ENCODE results near the gene PIK3CD.

PIK3CD gene

DNA sequence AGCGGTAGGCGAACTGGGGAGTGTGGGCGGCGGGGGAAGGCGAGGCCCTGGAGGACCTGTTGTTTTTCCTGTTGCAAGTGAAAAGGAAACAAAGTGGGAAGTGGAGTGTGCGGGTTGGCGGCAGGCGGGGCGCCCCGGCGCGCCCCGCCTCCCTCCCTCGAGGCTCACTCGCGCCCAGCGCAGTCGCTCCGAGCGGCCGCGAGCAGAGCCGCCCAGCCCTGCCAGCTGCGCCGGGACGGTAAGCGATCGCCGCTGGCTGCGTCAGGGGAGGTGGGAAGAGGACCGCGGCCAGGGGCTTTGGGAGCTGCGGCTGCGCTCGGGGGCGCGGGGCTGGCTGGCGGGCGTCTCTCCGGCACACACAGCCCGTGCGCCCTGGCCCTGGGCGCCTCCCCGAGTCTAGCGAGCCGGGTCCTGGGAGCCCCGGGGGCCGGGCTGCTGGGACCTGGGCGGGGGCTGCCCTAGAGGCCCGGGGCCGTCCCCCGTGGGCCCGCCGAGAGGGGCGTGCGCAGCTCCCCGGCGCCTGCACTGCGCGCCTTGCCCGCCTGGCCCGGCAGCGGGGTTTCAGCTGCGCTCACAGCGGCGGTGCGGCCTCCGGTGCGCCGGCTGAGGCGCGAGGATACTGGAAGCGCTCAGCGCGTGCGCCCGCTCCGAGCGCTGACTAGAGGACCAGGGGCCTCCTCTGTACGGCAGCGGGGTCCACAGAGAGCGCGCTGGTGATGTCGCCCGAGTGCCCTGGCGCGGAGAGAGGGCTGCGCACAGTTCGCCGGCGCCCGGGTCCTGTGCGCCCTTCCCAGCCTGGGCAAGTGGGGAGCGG lies at the start of gene PIK3CD:
Gene PIK3CD, plus strand, starts transcription at position 167 of the 814 bp plus-strand sequence. CDS start 58,725 bp downstream, outside the sequence.
- no peak for DNase-seq

DNA sequence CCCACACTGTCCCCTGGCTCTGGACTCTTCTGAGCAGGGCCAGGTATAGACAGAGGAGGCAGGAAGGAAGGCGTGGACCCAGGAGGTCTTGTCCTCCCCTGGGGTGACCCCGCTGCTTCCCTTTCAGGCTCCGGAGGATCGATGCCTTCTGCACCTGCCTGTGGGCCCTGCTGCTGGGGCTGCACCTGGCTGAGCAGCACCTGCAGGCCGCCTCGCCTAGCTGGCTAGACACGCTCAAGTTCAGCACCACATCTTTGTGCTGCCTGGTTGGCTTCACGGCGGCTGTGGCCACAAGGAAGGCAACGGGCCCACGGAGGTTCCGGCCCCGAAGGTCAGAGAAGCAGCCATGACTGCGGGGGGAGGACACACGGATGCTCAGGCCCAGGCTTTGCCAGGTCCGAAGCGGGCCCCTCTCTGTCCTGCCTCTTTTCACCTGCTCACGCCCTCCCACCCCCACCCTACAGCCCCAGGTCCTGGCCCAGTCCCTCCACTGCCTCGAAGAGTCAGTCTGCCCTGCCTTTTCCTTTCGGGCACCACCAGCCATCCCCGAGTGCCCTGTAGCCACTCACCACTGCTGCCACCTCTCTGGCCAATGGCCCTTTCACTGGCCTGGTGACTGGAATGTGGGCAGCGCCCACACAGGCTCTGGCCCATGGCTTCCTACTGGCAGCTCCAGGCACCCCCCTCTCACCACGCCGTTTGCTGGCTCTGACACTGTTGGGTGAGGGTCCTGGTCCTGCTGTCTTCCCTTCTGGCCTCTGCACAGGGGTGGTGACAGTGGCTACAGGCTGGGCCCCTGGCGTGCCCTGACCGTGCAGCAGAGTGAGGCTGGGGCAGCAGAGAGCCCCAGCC lies 49.4 kb upstream of the PIK3CD start:
- no peak for DNase-seq

DNA sequence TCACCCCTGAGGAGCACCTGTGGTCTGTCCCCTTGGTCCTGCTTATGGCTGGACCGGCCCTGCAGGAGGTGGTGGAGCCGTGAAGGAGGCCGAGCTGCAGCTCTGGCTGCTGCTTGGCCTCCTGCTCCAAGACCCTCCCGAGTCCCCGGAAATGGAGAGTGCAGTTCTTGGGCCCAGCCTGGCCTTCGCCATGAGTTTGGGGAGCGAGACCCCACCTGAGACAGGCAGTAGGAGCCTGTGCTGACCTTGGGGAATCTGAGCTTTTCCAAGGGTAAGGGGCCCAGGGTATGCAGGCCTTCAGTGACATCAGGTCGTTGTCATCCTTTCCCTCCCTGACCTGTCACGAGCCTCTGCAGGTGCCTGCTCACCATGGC lies 48.8 kb upstream of the PIK3CD start:
- no peak for DNase-seq

DNA sequence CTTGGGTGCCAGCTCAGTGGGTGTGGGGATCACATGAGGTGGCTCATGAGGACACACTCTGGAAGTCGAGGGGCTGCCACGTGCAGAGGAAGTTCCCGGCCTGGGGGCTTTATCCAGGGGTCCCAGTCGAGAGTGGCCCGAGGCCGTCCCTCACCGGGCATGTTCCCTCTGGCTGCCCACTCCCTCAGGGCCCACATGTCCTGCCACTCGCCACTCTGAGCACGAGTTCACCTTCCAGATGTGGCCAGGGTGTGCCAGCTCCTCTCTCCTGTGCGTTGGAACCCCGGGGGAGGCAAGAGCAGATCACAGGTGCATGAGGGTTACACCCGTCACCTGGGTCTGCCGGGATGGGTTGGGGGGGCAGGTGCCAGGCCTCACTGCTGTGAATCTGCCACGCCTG lies 48.2 kb upstream of the PIK3CD start:
- DNase-seq, result no peak

DNA sequence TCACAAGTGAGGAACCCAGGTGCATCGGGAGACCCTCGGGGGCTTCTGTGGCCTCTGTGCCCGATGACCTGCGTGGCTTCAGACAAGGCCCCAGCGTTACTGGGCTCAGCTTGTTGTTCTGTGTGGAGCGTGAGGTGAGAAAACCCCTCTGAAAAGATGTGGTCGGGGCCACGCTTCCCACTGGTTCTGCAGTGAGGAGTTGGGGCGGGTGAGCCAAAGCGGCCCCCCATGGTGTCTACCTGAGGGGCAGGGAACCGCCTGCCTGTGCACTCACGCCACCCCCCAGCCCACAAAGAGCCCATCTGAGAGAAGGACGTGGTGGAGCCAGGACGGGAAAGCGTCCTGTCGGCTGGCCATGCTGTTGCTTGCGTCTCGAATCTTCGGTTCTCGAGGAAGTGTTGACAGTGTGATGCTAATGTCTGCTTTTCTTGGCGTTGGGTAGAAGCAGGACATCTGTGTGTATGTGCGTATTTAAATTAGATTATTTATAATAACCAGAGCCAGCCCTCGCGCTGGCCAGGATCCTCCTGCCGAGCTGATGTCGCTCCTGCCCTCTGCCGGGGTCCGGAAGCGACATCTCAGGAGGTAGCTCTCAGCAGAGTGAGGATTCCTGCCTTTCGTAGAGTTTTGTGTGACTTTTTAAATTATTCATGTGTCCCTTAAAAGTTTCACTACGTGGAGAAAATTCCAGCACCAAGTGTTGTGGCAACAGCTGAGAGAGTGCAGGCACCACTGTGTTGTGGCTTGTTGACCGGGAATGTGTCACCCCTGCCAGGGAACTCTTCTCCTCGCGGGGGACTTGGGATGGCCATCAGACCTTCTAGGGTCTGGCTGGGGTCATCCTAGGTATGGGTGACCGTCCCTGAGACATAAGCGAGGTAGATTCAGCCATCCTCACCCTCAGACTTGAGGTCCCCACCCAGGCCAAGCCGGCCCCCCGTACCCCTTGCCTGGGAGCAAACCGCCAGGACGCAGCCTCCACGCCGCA lies 47.5 kb upstream of the PIK3CD start:
- no peak for DNase-seq

DNA sequence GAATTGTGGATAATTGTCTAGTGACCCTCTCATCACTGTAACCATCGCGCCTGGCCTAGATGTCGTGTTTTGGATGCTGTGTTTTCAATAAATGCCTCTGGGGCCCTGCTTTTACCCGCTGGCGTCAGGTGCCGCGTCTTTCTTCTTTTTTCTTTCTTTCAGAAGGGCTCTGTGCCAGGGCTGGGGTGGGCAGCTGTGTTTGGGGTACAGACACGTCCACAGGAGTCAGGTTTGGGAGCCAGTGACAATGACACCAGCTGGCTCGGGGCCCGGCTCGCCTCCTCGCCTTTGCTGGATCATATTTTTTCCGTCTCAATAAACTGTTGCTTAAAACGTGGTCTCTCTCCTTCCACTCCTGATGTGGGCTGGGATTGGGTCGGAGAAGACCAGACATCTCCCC lies 46.7 kb upstream of the PIK3CD start:
- no peak for DNase-seq

DNA sequence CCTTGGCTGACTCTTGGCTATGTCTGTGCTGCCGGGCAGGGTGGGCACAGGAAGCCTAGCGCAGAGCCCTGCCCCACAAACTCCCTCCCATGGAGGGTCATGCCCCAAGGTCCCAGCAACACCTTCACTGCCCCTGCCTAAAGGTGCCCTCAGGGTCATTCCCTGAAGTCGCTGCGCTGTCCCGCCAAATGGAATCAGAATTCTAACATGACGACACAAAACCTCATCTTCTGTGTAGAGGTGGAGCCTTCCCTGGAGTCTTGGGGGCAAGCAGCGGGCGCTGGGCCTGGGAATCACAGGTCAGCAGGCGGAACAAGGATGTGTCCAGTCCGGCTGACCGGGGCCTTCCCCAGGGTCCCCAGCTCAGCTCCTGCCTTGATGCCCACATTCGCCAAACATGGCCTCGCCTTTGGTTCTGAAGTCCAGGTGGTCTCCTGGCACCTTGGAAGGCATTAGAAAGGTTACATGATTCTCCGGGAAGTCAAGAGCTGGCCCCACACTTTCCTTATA lies 45.5 kb upstream of the PIK3CD start:
- no peak for DNase-seq

DNA sequence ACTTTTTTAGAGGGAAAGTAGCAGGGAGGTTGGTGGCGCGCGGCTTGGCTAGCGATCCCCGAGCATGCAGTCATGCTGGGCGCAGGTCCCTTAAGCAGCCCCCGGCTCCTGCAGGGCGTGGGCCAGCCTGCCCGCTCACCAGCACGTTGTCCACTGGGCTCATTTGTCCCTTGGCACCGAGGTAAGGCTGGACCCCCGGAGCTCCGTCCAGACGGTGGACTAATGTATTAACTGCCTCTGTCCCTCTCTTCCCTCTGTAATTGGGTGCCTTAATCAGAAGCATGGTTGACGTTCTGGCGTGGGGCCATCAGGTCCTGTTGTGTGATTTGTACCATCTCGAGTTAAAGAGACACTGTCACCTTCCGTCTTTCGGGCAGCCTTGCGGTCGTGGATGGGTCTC lies 45.1 kb upstream of the PIK3CD start:
- DNase-seq, result no peak

DNA sequence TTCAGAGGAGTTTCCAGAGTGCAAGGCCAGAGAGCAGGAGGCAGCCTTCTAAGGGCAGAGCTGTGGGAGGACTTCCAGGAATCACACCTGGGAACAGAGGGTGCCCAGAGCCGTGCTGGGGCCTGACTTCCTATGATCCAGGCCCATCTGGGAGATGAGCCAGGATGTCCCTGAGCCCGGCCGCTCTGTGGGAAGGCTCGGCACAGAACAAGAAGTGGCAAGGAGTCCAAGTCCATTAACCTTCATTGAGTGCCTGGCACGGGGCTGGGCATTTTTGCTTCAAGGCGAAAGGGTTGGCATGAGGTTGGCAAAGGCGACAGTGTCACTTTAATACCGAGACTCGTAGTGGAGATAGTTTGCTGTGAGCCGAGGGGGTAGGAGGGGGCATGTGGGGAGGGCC lies 44.6 kb upstream of the PIK3CD start:
- DNase-seq, result peak; percentile 24 to 32

DNA sequence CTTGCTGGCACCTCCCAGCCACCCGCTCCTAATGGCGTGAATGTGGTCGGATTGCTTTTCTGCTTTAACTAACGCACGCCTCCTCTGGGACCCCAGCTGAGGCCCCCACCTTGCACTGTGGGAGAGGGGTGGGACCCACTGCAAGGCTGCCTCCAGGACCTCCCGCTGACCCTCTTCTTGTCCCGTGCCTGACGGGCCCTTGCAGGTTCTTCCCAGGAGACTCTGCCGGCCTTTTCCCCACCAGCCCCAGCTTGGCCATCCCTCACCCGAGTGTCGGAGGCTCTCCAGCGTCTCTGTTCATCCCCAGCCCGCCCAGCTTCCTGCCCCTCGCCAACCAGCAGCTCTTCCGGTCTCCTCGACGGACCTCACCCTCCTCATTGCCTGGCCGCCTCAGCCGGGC lies 44.2 kb upstream of the PIK3CD start:
- no peak for DNase-seq

DNA sequence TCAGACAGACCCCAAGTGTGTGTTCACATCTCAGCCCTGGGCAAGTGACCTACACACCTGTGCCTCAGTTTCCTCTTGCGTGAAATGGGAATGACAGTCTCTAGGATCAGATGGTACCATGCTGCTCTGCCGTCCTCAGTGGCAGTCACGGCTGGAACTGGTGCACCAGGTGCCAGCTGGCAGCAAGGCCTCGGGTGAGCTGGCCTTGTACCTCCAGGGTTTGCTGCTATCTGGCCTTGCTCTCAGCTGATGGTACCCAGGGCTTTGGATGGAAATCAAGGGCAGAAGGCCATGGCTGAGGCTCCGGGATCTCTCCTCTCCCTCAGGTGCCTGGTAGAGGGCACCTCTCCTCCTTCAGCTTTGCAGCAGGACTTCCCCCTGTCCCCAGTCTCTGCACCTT lies 41.5 kb upstream of the PIK3CD start:
- no peak for DNase-seq

DNA sequence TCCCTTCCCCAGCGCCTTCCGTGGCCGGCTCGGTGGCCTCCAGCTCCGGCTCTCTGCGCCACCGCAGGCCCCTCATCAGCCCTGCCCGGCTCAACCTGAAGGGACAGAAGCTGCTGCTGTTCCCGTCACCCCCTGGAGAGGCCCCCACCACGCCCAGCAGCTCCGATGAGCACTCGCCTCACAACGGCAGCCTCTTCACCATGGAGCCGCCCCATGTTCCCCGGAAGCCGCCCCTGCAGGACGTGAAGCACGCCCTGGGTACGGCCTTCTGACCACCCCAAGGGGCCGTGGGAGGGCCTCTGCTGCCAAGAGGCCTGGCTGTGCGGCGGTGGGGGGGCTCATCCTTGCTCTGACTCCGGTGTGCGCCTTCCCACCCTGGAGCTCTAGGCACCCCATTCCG lies 41.0 kb upstream of the PIK3CD start:
- no peak for DNase-seq

DNA sequence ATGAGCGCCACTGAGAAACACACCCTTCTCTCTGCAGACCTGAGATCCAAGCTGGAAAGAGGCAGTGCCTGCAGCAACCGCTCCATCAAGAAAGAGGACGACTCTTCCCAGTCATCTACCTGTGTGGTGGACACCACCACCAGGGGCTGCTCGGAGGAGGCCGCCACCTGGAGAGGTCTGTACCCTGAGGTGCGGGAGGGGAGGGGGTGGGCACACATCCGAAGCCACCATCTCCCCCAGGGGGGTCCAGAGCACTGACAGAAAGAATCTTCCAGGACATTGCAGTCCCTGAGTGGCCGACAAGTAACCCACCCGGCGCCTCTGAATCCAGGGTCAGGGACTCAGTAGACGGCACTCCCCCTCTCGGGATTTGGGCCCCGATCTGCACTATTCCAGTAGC lies 39.8 kb upstream of the PIK3CD start:
- DNase-seq, result no peak

DNA sequence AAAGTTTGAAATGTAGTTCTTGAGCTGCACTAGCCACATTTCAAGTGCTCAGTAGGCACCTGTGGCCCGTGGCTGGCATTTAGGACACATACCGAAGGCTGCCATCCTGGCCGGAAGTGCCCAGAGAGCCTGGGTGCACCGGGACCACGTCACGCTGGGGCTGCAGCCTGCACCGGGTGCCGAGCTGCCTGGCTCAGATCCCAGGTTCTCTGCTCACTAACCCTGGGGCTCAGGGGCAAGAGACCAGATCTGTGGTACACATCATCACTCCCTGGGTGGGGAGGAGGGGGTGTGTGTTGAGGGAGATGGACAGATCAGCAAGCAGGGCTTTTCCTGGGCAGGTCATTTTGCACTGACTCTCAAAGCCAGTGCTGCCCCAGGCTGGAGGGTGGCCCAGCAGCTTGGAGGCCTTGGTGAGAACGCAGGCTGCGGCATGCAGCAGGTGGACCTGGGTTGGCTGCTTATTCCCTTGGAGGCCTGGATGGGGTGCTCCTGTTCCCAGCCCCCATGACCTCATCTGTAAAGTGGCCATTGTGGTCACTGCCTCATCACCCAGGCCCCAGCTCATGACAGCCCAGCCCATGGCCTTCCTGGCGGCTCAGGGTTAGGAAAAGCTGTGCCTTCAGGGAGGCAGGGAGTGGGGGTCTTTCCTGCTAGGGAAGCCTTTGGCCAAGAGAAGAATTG lies 39.2 kb upstream of the PIK3CD start:
- DNase-seq, result no peak

DNA sequence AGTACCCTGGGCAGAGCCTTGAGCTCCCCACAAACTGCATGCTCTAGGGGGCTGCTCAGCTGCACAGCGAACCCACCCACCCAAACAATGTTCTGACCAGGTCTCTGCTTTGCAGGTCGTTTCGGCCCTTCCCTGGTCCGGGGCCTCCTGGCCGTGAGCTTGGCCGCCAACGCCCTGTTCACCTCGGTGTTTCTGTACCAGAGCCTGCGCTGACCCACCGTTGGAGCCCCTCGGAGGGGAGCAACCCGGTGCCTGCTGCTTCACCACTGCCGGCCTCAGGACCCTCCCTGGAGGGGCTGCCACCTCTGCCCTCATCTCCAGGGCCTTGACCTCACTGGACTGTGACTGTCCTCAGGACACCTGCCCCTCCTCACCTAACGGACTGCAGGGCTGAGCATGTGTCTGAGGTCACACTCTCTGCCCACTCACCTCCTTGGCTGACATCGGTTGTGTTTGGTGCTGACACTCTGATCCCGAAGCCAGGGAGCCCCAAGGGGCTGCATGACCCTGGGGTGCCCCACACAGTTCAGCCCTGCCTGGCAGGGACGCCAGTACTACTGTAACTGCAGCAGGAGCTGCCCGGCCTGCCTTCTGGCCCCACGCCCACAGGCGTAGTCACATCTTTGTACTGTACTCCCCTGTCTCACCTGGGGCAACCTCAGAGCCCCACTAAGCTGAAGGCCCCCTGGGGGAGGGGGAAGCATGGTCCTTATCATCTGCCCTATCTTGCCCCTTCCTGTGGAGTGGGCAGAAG lies 38.5 kb upstream of the PIK3CD start:
- no peak for DNase-seq

DNA sequence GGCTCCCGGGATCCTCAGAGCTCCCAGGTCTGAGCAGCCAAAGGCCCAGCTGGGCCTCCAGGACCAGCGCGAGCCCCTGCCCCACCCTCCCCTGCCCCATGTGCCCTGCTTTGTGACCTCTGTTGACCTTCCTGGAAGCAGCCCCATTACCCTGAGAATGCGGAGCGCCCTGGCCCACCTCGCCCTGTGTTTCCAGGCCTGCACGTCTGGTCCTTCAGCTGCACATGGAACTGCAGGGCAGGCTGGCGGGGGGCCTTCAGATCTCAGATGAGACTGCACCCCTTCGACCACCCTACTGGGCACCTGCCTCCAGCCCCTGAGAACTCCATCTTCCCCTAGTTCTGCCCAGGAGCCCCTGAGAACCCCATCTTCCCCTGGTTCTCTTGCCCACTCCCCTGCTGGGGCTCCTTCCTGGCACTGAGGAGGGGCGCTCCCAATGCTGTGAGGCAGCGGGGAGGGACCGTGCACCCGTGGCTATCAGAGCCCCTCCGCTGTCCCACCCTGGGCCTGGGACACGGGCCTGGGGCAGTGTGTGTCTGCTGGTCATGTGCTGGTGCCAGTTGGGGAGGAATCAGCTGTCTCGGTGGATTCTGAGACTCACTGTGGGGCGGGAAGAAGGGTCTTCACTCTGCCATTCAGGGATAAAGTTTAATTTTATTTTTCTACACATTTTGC lies 37.8 kb upstream of the PIK3CD start:
- DNase-seq, result no peak

DNA sequence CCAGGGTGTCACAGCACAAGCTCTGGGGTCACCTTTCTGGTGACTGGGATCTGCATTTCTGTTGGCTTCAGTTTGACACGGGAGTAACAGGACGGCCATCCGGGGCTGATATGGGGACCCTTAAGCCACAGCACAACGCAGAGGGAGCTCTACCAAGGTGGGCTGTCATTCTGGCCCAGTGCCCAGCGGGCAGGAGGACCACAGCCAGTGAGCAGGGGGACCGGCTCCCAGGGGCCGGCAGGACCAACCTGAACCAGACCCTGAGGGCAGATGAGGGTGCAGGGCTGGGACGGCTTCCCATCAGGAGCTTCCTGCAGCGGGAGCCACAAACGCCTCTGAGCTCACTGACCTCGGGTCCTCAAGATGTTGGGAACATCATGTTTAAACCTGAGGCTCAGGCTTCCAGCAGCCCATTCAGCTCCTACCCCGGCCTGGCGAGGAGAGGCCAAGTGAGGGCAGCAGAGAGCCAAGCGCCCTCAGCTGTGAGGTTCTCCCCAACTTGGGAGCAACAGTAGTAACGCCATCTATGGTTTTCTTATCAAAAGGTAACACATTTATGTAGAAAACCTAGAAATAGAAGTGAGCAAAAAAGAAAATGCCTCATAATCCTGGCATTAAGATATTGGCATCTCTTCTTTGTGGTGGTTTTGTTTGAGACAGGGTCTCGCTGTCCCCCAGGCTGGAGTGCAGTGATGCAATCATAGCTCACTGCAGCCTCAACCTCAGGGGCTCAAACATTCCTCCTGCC lies 36.0 kb upstream of the PIK3CD start:
- no peak for DNase-seq

DNA sequence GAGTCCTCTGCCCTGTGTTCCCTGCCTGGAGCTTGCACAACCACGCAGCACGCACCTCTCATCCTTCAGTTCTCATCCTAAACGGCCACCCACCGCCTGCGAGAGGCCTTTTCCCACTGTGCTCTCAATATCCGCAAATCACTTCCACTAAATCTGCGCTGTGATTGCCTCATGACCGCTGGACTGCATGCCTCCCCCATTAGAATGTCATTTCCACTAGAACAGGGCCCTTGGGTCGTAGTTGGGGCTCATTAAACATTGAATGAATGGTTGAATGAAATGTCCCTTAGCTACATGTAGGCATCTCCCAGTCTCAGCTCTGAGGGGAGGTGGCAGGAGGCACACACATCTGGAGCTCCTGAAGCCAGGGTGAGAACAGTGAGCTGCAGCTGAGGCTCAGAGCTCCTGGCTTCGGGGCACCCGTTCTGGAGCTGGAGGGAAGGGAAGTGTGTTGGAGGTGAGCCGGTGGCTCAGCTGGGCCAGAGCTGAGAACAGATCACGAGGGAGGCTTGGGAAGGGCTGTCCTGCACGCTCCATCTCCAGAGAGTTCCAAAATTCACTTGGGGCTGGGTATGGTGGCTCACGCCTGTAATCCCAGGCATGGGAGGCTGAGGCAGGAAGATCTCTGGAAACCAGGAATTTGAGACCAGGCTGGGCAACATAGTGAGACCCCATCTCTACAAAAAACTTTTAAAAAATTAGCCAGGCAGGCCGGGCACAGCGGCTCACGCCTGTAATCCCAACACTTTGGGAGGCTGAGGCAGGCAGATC lies 32.4 kb upstream of the PIK3CD start:
- no peak for DNase-seq

DNA sequence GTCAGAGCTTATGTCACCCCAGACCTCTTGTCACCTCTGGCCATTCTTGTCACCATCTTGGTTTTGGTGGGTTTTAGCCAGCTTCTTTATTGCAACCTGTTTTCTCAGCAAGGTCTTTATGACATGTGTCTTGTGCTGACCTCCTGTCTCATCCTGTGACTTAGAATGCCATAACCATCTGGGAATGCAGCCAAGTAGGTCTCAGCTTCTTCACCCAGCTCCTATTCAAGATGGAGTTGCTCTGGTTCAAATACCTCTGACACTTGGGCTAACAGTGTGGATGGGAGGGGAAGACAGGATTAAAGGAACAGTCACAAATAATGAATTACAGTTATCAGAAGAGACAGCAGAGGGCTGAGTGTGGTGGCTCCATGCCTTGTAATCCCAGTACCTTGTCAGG lies 30.5 kb upstream of the PIK3CD start:
- DNase-seq, result no peak
